GM21515 (cell line): Measurements from ENCODE around the gene PIRT.

Source experiments
- ATAC-seq: cut with Tn5 transposase; IDR thresholded peaks from one replicate; pipeline ENCODE4 v1.9.1; 2021; ENCODE audit not compliant: unreplicated experiment

PIRT gene

DNA sequence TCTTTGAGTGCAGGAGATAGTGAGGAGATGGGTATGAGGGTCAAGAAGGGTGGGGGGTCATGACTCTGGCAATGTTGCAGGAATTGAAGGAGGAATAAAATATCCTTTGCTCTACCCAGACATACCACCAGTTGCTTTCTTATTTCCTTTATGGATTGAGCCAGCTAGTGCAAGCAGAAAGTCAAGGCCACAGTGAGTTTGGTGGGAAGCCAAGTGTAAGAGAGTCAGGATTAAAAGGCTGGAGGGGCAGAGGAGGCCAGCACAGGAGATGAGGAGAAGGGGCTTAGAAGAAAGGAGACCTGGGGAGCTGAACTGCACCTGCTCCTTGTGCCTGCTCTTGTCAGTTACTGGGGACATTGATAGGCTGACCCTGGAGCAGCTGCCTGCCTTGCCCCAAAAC, 16.1 kb downstream of the PIRT start:
- ATAC-seq: no peak

DNA sequence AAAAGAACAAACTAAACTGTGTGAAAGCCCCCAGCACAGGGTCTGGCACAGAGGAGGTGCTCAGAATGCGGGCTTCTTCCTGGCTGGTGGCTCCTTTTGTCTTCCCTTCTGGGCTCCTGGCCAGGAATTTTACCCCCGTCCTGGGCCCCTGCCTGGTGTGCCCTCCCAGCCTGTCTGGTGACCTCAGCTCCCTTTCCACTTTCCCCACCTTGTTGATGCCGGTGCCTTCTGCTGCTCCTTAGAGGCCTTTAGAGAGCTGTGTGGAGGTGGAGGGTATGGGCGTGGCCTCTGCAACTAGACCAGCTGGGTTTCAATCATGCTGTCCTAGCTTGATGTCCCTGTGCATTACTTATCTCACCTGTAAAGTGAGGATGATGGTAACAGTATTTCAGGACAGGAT, 16.8 kb downstream of the PIRT start:
- no peak for ATAC-seq

DNA sequence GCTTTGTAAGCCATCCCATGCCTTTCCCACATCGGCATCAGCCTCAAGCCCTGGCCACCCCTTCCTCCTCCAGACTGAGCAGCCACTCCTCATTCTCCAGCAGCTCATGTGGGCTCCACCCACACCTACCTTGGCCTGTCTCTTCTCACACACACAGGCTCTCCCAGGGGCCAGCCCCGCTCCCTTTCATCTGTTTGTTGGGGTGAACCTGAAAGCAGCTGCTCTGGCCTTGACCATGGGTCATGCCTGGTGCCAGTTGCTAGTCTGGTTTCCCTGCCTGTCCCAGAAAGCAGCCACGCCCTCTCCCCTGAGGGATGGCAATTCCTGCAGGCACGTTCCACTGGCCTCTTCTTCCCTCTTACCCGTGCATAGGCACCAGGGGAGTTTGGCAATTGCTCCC, 22.6 kb downstream of the PIRT start:
- no peak for ATAC-seq

DNA sequence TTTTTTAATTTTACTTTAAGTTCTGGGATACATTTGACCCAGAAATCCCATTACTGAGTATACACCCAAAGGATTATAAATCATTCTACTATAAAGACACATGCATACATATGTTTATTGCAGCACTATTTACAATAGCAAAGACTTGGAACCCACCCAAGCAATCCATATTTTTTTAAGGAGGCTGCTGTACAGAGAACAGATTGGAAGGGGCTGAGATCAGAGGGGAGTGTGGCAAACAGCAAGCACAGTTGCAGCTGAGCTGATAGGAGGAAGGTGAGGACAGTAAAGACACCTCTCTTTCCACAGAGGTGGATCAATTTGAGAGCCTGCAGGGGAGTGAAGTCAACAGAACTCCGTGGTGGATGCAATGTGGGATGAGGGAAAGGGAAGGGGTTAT, 23.8 kb downstream of the PIRT start:
- no peak for ATAC-seq

DNA sequence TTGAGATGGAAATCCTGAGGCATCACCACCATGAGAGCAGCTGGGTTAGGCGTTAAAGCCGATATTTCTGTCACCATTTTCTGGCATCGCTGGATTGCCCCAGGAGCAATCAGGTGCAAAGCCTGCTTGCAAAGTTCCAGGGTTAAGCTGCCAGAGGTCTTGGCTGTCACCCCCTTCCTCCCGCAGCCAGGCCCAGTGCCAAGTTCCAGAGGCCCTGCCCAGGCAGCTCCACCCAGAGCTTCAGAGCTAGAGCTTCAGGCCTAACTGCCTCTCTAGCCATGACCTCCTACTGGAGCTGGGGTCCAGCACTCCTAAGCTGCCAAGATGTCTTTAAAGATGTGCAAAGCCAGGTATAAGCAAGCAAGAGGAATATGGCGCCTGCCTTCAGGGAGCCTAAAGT, 25.2 kb downstream of the PIRT start:
- no peak for ATAC-seq

DNA sequence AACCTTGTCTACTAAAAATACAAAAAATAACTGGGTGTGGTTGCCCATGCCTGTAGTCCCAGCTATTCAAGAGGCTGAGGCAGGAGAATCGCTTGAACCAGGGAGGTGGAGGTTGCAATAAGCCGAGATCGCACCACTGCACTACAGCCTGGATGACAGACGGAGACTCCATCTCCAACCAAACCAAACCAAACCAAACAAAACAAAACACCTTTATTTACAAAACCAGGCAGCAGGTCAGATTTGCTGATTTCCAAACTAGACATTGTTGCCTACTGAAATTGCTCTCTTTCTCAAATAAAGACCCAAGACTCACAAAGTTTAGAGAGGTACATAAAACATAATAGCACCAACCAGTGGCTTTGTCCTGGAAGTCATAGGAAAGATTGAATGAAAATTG, 28.3 kb downstream of the PIRT start:
- no peak for ATAC-seq

DNA sequence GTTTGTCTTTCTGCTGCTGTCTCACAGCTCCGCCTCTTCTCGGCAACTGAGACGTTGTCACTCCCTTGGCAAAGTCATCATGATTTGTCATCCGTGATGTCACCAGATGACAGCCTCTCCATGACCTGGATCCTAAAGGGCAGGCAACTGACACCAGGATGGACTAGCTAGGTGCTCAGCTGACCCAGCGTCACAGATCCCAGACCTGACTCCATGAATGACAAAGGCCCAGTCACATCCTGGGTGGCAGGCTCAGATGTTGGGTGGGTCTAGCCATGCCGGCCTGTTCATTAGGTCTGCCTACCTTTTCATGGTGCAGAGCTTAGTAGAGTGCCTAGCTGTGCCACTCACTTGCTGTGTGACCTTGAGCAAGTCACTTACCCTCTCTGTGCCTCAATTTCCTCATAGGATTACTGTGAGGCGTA, 30.2 kb downstream of the PIRT start:
- ATAC-seq: no peak

DNA sequence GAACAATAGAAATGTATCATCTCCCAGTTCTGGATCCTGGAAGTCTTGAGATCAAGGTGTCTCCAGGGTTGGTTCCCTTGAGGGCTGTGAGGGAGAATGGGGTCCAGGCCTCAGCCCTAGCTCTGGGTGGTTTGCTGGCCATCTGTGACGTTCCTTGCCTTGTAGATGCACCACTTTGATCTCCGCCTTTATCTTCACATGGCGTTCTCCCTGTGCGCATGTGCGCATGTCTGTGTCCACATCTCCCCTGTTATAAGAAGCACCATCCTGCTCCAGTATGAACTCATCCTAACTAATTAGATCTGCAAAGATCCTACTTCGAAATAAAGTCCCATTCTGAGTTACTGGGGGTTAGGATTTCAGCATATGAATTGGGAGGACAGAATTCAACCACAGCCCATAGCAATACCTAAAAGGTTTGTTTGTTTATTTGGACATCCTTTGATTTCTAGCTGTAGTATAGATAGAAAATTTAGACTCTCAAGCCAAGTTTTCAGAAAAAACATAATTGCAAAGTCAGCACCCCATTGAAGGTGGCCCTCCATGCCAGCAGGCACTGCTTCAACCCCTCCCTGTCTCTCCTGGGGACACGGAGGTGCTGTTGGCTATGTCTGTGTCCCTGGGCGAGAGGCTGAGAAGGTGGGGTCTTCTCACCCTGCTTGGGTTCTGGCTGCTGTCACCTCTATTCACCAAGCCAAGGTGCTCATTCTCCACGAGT, 31.2 kb downstream of the PIRT start:
- no peak for ATAC-seq

DNA sequence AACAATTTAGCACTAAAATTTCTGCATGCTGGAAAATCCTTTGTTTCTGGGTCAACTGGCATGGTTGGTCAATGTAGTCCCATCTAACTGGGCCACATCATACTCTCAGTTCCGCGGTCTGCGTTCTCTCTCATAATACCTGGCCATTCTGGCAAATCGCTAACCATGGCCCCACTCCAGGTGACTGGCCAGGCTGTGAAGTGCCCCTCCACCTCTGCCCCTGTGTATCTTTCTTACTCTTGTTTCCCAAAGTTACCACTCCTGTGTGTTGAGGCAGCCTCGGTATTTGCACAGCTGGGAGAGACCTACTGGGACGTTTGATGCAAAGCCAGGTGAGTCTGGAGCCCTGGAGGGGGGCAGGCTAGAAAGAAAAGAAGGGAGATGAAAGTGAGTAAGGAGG, 32.0 kb downstream of the PIRT start:
- ATAC-seq: no peak

DNA sequence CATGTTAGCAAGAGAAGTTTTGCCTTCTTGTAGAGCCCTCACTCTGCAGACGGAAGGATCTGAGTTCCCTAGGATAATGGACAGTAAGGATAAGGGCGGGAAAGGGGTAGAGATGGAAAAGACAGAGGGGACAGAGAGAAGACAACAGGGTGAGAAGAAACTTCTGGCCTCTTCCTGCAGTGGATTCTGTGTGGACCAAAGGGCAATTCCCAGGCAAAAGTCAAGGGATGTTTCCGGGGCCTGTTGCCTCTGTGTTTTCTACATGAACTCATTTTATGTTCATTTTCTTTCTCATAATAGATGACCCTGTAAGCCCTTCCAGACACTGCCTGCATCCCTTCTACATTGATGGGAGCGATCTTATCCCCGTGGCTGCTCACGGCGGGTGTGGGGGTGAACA, 33.3 kb downstream of the PIRT start:
- ATAC-seq: no peak

DNA sequence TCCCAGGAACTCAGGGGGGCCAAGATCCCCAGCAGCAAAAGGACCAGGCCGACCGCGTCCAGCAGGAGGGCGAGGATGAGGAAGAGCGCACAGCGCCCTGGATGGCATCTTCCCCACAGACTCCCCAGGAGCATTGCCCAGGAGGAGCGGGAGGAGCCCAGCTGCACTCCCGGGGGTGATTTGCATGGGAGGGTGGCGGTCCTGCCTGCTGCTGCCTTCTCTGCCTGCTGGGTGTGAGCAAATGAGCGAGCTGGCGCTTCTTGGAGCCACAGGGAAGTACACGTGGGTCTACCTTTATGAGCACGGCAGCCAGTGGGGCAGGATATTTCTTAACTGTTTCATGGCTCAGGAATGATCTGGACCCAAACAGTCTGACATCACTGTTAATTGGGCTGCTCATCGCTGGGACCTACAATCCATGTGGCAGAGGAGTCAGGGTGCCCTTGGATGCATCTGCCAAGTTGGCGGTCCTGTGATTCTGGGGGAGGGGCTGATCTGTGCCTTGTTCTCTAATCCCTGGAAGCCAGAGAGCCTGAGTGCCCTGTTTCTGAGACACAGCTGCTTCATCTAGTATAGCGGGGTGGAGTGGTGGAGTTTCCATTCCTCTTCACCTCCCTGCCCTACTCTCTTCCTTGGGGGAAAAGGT, 33.9 kb downstream of the PIRT start, which contains the start of gene TMEM238L:
Gene TMEM238L, minus strand, starts transcription at position 270 of the 646 bp plus-strand sequence. Its CDS starts 136 bp downstream, at position 134.
- no peak for ATAC-seq

DNA sequence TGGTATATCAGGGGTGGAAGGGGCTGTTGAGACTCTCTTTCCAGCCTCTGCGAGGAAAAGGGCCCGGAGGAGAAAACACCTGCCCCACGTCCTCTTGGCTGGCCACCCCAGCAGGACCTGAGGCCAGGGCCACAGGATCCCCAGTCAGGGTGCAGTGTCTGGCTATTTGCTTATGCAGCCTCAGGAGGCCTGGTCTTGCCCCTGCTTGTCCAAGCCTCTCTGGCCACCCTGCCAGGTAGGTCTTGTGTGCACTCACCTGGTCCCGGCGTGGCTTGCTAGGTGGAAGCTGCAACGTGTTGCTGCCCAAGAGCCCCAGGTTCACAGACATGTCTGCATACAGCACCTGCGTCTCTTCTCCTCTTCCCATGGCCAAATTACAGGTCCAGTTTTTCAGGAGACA, 34.5 kb downstream of the PIRT start:
- no peak for ATAC-seq

DNA sequence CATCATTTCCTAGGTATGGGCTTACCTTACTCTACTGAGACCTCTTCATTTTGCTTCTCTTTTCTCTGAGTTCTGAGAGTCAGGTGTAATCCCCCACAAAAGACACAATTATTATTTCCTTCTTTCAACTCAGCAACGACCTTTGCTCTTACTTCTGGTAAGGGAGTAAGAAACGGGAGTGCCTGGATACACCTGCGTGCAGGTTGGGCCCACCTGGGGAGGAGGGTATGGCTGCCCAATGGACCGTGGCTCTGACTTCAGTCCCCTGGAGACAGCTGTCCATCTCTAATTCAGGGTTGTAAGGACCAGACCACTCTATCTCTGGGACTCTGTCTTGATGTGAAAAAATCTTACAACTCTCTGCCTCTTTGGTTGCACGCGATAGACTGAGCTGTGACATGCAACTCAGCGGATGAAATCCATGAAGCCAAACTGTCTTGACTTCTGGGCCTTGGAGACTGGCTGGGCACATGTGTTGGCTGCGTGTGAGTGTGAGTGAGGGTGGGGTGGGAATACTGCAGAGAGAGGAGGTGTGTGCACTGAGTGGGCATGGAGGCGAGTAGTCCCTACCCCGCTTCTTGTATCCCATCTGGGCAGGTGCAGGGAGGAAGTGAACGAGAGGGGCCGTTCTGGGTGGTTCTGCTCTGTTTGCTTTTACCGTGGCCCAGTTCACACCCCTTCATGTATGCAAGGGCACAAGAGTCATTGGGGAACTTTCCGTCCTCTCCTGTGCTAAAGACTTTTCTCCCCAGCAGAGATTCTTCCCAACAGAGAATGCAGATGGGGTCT, 35.2 kb downstream of the PIRT start:
- no peak for ATAC-seq

DNA sequence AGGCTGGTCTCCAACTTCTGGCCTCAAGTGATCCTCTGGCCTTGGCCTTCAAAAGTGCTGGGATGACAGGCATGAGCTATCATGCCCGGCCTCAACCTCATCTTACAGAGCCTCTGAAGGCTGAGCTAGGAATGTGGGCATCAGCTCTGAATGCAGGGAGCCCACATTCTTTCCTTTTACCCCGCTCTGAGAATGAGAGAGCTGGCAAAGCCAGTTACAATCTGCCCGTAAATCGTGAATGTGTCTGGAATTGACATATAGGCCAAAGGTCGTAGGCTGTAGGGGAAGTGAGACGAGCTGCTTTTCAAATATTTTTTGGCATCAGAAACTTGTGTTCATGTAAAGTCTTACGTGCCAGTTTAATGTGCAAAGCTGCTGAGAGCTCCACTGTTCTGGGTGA, 38.5 kb downstream of the PIRT start:
- no peak for ATAC-seq

DNA sequence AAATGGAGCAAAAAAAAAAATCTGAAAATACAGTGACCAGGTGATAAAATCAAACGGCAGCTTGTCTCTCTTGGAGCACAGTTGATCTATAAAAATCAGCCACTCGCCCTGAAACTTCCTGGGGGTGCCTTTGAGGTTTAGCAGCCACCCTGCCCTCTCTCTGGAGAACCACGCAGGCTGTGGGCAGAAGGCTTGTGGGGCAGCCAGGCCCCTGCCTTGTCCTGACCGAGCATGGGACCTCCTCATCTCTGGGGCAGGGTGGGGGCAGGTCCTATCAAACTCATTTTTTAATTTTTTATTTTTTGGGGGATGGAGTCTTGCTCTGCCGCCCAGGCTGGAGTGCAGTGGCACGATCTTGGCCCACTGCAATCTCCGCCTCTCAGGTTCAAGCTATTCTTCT, 39.0 kb downstream of the PIRT start:
- ATAC-seq: no peak

DNA sequence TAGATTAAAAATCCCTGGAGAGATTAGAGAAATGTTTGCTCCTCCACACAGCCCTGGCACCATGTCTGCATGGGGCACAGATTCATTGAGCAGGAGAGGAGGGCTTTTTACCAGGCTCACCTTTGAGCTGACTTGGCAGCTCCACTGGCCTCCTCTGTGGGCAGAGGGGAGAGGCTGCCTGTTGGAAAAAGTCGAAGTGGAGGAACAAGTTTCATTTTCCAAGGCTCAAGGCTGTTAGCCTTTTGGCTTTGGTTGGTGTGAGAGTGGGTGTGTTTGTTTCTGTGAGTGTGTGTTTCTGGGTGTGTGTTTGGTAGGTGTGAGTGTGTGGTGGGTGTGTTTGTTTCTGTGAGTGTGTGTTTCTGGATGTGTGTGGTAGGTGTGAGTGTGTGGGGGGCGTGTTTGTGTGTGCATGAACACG, 39.5 kb downstream of the PIRT start:
- ATAC-seq: no peak

DNA sequence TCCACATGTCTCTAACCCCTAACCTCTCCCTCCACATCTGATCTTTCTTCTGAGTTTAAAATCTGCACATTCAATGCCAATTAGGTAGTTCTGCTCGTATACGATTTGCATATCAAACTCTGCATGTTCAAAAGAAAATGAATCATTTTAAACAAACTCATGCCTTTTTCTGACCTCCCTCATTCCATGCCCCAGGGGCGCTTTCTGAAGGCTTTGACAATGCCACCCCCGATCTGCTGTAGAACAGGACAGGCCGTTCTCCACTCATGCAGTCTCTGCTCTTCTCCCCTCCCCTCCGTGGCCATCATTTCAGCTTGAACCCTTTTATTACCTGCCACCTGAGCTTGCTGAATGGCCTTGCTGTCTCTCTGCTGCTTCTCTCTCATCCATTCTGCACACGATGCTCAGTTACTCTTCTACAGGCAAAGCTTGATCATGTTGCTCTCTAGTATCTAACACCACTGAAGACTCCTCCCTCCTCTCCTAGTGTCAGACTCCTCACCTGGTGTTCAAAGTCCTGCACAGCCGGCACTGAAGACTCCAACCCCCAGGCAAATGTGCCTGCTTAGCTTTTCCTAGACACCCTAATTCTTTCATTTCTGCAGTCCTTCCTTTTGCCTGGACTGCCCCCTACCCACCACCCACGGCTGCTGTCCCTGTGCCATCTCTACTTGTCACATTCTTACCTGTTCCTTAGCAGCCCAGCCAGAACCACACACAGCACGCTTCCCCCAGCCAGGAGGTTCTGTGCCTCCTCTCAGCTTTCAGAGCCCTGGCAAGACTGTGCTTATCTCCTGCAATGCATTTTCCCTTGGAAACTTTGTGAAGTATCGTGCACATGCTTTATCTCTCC, 40.2 kb downstream of the PIRT start:
- no peak for ATAC-seq

DNA sequence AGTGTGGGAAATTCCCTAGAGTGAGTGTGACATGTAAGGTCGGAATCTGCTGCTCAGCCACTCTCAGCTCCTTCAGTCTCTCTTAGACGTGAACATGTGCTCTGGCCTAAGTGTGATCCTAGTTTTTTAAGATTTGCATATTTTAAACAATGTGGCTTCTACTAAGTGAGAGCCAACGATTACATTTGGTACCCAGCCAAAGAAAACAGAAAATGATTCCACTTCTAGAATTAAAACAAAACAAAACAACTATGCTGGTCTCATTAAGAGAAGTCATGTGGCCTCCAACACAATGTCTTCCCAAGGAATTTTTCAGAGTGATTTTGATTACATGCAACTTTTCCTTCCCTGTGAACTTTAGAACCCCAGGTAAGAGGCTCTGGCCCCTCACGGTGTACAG, 44.1 kb downstream of the PIRT start:
- no peak for ATAC-seq

DNA sequence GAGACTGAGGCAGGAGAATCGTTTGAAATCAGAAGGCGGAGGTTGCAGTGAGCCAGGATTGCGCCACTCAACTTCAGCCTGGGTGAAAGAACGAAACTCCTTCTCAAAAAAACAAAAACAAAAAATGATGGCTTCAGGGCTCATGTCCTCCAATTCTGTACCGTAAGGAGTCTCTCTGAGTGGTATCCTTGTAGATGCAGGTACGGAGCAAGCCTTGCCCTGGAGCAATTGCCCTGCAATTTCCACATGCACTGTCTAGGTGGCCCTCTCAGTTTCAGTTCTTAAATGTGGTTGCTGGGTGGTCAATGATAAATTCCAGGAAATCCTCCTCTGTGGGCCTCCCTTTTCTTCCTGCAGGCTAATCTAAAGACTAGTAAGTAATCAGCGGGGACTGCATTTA, 44.6 kb downstream of the PIRT start:
- ATAC-seq: no peak

DNA sequence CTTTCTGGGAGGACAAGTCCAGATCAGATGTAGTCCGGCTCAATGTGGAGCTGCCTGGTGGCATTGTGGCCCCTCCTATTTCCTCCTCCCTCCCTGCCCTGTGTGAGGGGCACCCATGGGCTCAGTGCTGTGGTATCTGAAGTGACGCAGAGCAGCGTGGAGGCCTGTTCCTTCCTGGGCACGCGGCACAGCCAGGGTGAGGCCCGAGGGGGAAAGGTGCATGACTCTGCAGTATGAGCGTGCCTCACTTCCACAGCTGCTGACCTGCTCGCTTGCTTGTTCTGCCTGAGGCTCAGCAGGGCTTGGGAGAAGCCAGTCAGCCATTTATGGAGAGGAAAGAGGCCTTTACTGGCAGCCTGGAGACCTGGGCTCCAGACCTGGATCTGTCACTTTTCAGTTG, 45.7 kb downstream of the PIRT start:
- no peak for ATAC-seq
